Stimulated activated CD4-positive, alpha-beta T cell treated with anti-CD3 and anti-CD28 coated beads, Interleukin-15, amount 100 ng/mL, for 48 hours (primary cell): ENCODE results near the gene GUCA1A.
"Not testable (repeated sequence)": the region's sequence is repeated elsewhere in the genome, so short reads cannot be mapped to it uniquely, and the experiment has no call there.

ENCODE experiments used
- DNase-seq, 2 donors: peaks; one replicate each; pipeline ENCODE4 v3.0.0-alpha.2; 2020; ENCODE audit warnings: low read depth in 2 of 2

GUCA1A gene

DNA sequence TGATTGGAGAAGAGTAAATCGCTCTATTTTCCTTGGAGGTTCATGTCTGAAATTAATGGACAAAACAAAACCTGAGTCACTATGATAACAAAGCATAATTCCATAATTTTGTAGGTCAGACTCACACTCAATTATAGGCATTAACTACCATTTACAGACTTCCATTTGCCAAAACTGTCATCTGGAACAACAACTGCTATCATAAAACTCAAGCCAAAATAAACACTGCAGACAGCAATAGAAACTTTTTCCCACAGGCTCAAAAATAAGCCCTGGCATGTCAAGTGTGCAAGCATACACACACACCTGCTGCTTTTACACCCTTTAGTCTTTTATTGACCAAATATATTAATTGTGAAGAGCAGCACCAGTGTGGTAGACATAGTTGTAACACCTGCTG, 37.4 kb downstream of the GUCA1A start:
- DNase-seq: no peak

- DNase-seq: no peak
These were observed 38.6 kb downstream of the GUCA1A start for GRCh38 chr6:42211726-42212125.

DNA sequence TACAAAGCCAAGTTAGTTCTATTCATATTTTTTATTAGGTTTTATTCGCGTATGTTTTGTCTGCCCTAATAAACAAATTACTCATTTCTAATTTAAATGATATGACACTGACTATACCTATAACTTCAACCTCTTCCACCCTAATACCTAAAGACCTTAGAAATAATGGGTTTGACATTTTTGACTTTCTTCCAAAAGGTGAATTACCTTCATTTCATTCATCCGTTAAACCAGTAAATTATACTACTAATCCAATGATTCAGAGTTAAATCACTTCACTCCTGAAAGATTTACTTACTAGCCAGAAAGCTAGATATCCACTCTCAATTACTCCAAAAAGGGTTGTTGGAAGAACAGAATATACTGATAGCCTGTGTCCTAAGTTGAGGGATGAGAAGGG, 39.3 kb downstream of the GUCA1A start:
- no peak for DNase-seq

DNA sequence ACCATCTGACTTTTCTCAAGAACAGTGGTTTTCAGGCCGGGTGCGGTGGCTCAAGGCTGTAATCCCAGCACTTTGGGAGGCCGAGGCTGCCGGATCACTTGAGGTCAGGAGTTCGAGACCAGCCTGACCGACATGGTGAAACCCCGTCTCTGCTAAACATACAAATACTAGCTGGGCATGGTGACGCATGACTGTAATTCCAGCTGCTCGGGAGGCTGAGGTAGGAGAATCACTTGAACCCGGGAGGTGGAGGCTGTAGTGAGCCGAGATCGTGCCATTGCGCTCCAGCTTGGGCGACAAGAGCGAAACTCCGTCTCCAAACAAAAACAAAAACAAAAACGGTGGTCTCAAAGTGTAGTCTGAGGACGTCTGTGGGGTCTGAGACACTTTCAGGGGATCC, 43.3 kb downstream of the GUCA1A start:
- not testable (repeated sequence) for DNase-seq

- no peak for DNase-seq
These were observed 44.0 kb downstream of the GUCA1A start for GRCh38 chr6:42217157-42217518.

- peak; percentile 84 to 86 for DNase-seq
These were observed 44.6 kb downstream of the GUCA1A start, which contains the start of gene MRPS10 for GRCh38 chr6:42217519-42218367. Gene MRPS10, minus strand, starts transcription at chr6:42217861. Its CDS starts 12 bp downstream, at chr6:42217849.

- no peak for DNase-seq
These were observed 47.6 kb downstream of the GUCA1A start for GRCh38 chr6:42220807-42221206.

GRCh38 chr6:42221546-42221945, 48.4 kb downstream of the GUCA1A start:
- DNase-seq: no peak

DNA sequence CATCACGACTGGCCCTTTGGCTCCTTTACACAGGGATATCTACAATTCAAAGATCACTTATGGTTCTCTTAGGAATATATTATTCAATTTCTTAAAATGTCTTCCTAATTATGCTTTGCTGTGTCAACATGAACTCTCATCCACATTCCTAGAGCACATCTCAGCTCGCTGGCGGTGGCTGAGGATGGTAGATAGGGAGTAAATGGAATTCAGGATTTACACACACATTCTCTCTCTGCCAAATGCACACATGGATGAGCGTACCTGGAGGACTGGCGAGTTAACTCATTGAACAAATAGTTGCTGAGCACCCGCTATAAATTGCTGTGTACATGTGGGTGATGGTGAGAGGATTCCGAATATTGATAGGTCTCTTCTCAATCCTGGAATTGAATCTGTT, 49.3 kb downstream of the GUCA1A start:
- no peak for DNase-seq

DNA sequence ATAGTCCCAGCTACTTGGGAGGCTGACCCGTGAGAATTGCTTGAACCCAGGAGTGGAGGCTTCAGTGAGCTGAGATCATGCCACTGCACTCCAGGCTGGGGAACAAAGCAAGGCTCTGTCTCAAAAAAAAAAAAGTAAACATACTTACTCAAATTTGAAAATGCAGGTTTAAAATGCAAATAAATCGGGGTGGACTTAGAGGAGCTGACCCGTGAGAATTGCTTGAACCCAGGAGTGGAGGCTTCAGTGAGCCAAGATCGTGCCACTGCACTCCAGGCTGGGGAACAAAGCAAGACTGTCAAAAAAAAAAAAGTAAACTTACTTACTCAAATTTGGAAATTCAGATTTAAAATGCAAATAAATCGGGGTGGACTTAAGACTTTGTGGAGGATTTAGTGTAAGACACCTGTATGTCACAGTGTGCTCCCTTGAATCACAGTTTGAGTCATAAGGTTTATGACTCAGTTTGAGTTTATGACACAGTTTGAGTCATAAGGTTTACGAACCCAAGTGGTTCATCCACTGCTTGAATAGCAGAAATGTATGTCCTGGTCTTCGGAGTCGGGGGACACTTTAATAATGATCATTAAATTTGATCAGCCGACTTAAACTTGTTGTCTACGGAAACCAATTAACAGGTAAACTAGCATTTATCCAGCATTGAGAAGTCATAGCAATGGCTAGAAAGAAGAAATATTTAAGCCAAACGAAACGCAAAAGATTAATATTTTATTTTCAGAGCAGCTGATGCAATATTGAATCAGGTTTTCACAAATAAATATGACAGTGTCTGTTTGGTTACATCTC, 51.3 kb downstream of the GUCA1A start:
- no peak for DNase-seq

GRCh38 chr6:42225029-42225339, 51.8 kb downstream of the GUCA1A start:
- DNase-seq: no peak

GRCh38 chr6:42225419-42225818, 52.3 kb downstream of the GUCA1A start:
- DNase-seq: no peak

DNA sequence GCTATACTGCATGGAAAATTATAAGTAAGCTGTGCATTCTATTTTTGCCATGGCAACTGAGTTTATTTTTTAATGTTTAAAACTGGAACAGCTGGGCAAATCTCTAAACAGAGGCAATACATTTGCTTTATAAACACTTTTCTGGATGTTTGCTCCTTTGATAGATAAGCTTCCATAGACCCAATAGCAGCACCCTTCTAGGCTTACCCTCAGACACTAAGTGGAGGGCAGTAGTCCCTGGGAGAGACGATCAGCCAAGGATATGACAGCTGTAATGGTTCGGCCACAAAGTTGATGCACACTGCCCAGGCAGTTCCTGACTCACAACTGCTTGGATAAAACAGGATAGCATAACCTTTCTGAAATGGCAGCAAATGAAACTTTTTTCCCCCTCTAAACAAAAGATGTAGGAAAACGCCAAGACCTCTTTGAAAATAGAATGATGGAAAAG, 53.0 kb downstream of the GUCA1A start:
- no peak for DNase-seq

DNA sequence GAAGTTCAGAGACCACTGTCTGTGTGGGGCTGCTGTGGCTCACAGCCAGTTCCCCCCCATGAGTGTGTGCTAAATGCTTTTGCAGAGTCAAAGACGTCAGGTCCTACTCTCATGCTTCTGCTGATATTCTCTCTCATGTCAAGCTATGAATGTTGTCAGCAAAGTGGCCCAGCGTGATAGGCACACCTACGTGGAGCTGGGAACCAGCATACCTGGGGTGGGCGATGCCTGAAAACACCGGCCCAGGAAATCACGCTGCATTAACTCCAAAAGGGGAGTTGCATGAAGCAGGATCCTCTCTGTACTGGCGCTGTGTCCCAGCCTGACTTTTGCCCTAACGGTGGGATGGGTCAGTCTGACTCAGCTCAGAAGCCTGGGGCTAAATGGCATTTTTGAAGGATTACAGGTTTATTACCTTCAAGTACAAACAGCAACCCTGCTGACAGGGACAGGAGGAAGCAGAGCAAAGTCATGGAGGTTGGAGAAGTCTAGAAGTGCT, 53.5 kb downstream of the GUCA1A start:
- DNase-seq: no peak

DNA sequence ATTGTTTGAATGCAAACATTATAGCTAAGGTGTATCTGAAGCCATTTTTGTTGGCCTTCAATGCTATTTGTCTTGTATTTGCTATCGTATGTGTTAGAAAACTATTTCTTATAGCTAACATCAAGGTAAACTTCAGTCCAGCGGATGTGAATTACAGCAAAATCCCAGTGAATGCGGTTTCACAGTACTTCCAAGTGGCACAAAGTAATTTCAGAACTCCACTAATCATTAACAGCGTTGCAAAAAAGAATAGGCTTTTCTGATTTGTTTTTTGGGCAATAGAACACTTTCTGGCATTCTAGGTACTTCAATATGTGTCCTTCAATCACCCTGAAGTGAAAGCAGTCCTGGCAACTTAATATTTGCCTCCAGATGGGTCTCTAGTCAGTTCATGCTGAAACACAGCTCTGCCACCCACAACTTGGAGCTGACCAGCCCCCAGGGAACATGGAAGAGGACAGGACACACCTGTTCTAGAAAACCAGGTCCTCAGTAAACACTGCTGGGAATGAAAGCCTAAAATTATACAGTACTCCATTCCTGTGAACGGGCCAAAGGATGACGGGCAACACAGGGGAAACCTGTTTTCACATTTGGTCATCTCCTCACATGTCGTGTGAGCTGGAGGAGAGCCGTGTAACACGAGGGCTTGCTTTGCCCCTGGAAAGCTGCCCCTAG, 54.1 kb downstream of the GUCA1A start:
- no peak for DNase-seq

- DNase-seq: no peak
These were observed 55.1 kb downstream of the GUCA1A start for GRCh38 chr6:42228305-42228704.
